ENCODE results near the gene PCSK4.

DNA sequence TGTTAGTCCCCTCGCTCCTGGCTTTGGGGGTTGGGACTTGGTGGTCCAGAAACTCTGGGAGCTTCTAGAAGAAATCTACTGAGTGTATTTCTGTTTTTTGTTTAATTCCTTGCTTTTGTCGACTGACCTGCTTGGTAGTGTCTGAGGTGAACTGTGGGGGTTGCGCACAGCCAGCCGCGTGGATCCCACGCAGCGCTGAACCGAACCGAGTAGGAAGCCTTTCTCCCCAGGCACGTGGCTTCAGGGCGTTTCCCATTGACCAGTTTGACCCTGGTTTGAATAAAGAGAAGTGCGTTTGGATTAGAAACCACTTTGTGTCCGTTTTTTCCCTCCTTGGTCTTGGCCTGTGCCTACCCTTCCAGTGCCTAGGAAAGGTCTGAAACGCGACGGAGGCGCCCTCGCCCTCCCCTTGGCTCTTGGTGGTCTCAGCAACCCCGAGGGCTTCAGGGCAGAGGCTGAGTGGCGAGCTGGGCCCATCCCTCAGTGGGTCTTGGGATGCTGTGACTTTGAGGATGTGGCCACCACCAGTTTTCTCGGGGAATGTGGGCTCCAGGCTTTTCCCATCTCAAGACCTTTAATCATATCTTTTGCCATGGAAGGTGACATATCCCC is 54.7 kb downstream of the PCSK4 start:
- TF ChIP-seq, protein P1, sequence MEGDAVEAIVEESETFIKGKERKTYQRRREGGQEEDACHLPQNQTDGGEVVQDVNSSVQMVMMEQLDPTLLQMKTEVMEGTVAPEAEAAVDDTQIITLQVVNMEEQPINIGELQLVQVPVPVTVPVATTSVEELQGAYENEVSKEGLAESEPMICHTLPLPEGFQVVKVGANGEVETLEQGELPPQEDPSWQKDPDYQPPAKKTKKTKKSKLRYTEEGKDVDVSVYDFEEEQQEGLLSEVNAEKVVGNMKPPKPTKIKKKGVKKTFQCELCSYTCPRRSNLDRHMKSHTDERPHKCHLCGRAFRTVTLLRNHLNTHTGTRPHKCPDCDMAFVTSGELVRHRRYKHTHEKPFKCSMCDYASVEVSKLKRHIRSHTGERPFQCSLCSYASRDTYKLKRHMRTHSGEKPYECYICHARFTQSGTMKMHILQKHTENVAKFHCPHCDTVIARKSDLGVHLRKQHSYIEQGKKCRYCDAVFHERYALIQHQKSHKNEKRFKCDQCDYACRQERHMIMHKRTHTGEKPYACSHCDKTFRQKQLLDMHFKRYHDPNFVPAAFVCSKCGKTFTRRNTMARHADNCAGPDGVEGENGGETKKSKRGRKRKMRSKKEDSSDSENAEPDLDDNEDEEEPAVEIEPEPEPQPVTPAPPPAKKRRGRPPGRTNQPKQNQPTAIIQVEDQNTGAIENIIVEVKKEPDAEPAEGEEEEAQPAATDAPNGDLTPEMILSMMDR (IDR thresholded peaks at IDR 0.05; ENCODE audit: extremely low read depth in 1 of 2, insufficient read depth in 1 of 2, low read depth in 1 of 2, low read length in 2 of 2) = no peak
- TF ChIP-seq MYC (IDR thresholded peaks at IDR 0.05; ENCODE audit: low read depth, low read length) (no peak), POLR2AphosphoS5 (IDR thresholded peaks at IDR 0.05; ENCODE audit: insufficient read depth, low read depth, low read length) (no peak)
- TF ChIP-seq, protein P2, sequence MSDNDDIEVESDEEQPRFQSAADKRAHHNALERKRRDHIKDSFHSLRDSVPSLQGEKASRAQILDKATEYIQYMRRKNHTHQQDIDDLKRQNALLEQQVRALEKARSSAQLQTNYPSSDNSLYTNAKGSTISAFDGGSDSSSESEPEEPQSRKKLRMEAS (IDR thresholded peaks at IDR 0.05; ENCODE audit: insufficient read depth, insufficient read length) = no peak

Measured in endothelial cell of umbilical vein (primary cell).